Ovary (tissue), 3 donors: Measurements from ENCODE around the gene SNAP47.

ENCODE experiments used
- CTCF ChIP-seq, 3 donors: fragments of 450-650 bp in 2 of 3; fragments of 200-600 bp in 1 of 3; IDR thresholded peaks; one replicate each; pipeline versions ENCODE4 v1.5.1 to v1.8.0; 2016 to 2022; ENCODE audit warnings: antibody characterized with exemption in 3 of 3, mild to moderate bottlenecking in 1 of 3
- POLR2A ChIP-seq: fragments of 450-650 bp; IDR thresholded peaks from one replicate; pipeline ENCODE4 v1.6.1; 2017; ENCODE audit warnings: antibody characterized with exemption, mild to moderate bottlenecking, moderate library complexity
- donor health status: DM: no; HTN: no; CAD: no.

GRCh38 chr1:227726924-227727599 is 8.2 kb upstream of the SNAP47 start:
- TF ChIP-seq CTCF (IDR thresholded peaks at IDR 0.05) (no peak), POLR2A (no peak)
